Adrenal gland (tissue), 5 donors: Measurements from ENCODE around the gene TCERG1L.

ENCODE experiments used
- CTCF ChIP-seq, 6 experiments: fragments of 450-650 bp in 4 of 6; fragments of 200-600 bp in 2 of 6; sonication (generic) in 1 of 6; IDR thresholded peaks; 1 replicate in 5 of 6; 2 replicates in 1 of 6; pipeline versions ENCODE4 v1.5.1 to v1.8.0; 2016 to 2021; ENCODE audit warnings: antibody characterized with exemption in 6 of 6, mild to moderate bottlenecking in 2 of 6, moderate library complexity in 1 of 6
- POLR2A ChIP-seq, 2 donors: fragments of 450-650 bp; IDR thresholded peaks; one replicate each; pipeline ENCODE4 v1.6.1; 2017; ENCODE audit warnings: antibody characterized with exemption in 2 of 2, mild to moderate bottlenecking in 2 of 2, moderate library complexity in 1 of 2
- donor health status: DM: no; HTN: no; CAD: no.

GRCh38 chr10:131053192-131053591, 258.3 kb downstream of the TCERG1L start:
- TF ChIP-seq CTCF (IDR thresholded peaks at IDR 0.05) (no peak), POLR2A (IDR thresholded peaks at IDR 0.05) (no peak)
